ENCODE results near the gene GTF3C5. TPM values are rescaled to one million over a fixed set of nuclear protein-coding genes. Genes with fewer than 3 reads are reported as not detected.

GTF3C5 gene, protein sequence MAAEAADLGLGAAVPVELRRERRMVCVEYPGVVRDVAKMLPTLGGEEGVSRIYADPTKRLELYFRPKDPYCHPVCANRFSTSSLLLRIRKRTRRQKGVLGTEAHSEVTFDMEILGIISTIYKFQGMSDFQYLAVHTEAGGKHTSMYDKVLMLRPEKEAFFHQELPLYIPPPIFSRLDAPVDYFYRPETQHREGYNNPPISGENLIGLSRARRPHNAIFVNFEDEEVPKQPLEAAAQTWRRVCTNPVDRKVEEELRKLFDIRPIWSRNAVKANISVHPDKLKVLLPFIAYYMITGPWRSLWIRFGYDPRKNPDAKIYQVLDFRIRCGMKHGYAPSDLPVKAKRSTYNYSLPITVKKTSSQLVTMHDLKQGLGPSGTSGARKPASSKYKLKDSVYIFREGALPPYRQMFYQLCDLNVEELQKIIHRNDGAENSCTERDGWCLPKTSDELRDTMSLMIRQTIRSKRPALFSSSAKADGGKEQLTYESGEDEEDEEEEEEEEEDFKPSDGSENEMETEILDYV
- total RNA-seq = 36.5 to 46.3 TPM (median 38.5 TPM) in 3 replicates
- long read RNA-seq, transcript GTF3C5-202 (11 exons, 2,406 nt) = major isoform, 13 of 19 reads
- long read RNA-seq, partial matches to known transcripts = 2 of 19 reads
- long read RNA-seq, other reads (novel, unspliced or antisense) = 3 of 19 reads

- H3K9me3 Mint-ChIP-seq (ENCODE audit: low read depth) = no peaks in the 10 kb centered on the region
- peaks cover 29% of the 10 kb centered on the region for H3K4me1 Mint-ChIP-seq (ENCODE audit: low read depth)
- DNase-seq (ENCODE audit: low spot score) = no peak
- H3K27ac Mint-ChIP-seq (ENCODE audit: unreplicated experiment) = peak within 1 kb of the TSS; percentile 98
- H3K36me3 Mint-ChIP-seq (ENCODE audit: low read depth) = peaks cover 1% of the 10 kb centered on the region
- TF ChIP-seq, protein P1, sequence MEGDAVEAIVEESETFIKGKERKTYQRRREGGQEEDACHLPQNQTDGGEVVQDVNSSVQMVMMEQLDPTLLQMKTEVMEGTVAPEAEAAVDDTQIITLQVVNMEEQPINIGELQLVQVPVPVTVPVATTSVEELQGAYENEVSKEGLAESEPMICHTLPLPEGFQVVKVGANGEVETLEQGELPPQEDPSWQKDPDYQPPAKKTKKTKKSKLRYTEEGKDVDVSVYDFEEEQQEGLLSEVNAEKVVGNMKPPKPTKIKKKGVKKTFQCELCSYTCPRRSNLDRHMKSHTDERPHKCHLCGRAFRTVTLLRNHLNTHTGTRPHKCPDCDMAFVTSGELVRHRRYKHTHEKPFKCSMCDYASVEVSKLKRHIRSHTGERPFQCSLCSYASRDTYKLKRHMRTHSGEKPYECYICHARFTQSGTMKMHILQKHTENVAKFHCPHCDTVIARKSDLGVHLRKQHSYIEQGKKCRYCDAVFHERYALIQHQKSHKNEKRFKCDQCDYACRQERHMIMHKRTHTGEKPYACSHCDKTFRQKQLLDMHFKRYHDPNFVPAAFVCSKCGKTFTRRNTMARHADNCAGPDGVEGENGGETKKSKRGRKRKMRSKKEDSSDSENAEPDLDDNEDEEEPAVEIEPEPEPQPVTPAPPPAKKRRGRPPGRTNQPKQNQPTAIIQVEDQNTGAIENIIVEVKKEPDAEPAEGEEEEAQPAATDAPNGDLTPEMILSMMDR (IDR thresholded peaks at IDR 0.05) = peak; percentile 20
- H3K27me3 Mint-ChIP-seq (ENCODE audit: low read depth) = no peaks in the 10 kb centered on the region
- H3K4me3 Mint-ChIP-seq (ENCODE audit: unreplicated experiment) = peak within 1 kb of the TSS; percentile 98
These were observed at the start of gene GTF3C5 for GRCh38 chr9:133030317-133031129. Gene GTF3C5, plus strand, starts transcription at chr9:133030997. Its CDS starts 15 bp downstream, at chr9:133031012.

- Mint-ChIP-seq H3K4me1 (ENCODE audit: low read depth) (no peaks in the 10 kb centered on the region), H3K9me3 (ENCODE audit: low read depth) (no peaks in the 10 kb centered on the region), H3K4me3 (ENCODE audit: unreplicated experiment) (no peak overlapping the region), H3K27ac (ENCODE audit: unreplicated experiment) (no peak overlapping the region), H3K36me3 (ENCODE audit: low read depth) (no peaks in the 10 kb centered on the region), H3K27me3 (ENCODE audit: low read depth) (peaks cover 43% of the 10 kb centered on the region)
- TF ChIP-seq, protein P1 (IDR thresholded peaks at IDR 0.05) = no peak
- DNase-seq (ENCODE audit: low spot score) = no peak
These were observed 48.3 kb upstream of the GTF3C5 start for GRCh38 chr9:132982458-132982857.

DNA sequence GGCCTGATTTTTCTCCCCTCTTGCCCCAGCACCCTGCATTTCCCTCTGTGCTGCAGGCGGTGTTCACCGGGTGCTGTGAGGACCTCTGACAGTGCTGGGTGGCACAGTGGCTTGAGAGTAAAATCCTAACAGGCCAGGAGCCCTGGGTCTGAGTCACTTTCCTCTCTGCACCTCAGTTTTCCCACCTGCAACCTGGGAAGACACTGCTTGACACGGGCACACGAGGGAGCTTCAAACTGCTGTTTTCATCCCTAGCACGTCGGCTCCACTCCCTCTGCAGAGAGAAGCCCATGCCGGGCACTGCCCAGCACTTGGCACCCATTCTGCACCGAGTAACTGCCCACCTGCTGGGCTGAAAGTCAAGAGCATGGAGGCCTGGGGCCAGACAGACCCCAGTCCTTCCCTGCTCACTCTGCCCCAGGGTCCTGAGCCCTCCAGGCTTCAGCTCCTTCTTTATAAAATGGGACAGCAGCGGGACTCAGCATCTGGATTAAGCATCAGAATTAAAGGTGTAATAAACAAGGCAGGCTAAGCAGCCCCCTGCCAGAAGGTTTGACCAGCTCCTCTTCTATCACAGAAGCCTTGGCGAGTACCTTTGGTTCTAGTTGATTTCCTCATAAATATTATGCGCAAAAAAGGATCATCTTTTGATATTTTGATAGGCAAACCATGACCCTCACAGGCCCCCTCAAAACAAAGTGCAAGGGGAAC, 47.2 kb upstream of the GTF3C5 start:
- H3K9me3 Mint-ChIP-seq (ENCODE audit: low read depth) = no peaks in the 10 kb centered on the region
- TF ChIP-seq, protein P1 (IDR thresholded peaks at IDR 0.05) = no peak
- H3K4me3 Mint-ChIP-seq (ENCODE audit: unreplicated experiment) = no peak overlapping the region
- peaks cover 45% of the 10 kb centered on the region for H3K27me3 Mint-ChIP-seq (ENCODE audit: low read depth)
- DNase-seq (ENCODE audit: low spot score) = no peak
- H3K4me1 Mint-ChIP-seq (ENCODE audit: low read depth) = no peaks in the 10 kb centered on the region
- H3K27ac Mint-ChIP-seq (ENCODE audit: unreplicated experiment) = no peak overlapping the region
- H3K36me3 Mint-ChIP-seq (ENCODE audit: low read depth) = no peaks in the 10 kb centered on the region

DNA sequence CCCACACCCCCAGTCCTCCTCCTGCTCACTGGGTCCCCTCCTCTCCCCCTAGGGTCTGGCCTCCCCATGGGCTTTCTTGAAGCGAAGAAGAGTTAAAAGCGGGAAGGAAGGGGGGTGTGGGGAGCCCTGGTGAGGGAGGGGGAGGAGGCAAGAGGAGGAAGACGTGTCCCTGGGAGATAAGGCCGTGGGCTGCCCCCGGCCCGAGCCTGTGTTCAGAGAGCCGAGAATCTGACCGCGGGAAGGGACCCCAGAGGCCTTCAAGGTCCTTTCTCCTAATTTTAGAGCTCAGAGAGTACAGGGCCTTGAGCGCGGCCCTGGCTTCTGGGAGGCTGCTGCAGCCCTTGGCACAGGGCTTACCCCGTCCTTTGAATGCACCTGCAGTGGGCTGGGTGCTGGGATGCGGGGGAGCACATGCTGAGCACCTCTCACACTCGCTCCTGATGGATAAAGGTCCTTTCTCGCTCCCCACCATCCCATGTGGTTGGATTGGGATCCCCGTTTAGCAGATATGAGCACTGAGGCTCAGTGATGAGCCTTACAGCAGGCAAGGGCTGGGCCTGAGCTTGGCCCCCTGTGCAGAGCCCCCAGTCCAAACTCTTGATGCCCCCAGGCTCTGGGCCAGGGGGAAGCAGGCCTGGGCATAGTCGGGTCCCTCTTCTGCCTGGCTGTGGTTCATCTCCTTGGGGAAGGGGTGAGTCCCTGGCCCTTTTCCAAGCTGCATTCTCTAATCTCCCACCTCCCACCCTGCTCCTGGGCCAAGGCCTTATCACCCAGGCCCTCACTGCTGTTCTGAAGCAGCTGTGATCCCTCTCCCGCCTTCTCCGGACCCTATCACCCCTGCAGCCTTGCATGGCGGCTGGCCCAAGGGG, 46.4 kb upstream of the GTF3C5 start:
- no peaks in the 10 kb centered on the region for H3K9me3 Mint-ChIP-seq (ENCODE audit: low read depth)
- TF ChIP-seq, protein P1 (IDR thresholded peaks at IDR 0.05) = no peak
- H3K4me1 Mint-ChIP-seq (ENCODE audit: low read depth) = no peaks in the 10 kb centered on the region
- H3K36me3 Mint-ChIP-seq (ENCODE audit: low read depth) = no peaks in the 10 kb centered on the region
- no peak overlapping the region for H3K4me3 Mint-ChIP-seq (ENCODE audit: unreplicated experiment)
- no peak overlapping the region for H3K27ac Mint-ChIP-seq (ENCODE audit: unreplicated experiment)
- peaks cover 41% of the 10 kb centered on the region for H3K27me3 Mint-ChIP-seq (ENCODE audit: low read depth)
- no peak for DNase-seq (ENCODE audit: low spot score)
